Measurements from ENCODE around the gene TTC31. TPM values are rescaled to one million over a fixed set of nuclear protein-coding genes. Genes with fewer than 3 reads are reported as not detected.
A peak's percentile ranks its signal among the peaks of the same experiment; 100 is the strongest.

The TTC31 gene
- total RNA-seq, 3 donors from 2014 or later, result 21.6 to 32.0 (median 27.8) TPM

DNA sequence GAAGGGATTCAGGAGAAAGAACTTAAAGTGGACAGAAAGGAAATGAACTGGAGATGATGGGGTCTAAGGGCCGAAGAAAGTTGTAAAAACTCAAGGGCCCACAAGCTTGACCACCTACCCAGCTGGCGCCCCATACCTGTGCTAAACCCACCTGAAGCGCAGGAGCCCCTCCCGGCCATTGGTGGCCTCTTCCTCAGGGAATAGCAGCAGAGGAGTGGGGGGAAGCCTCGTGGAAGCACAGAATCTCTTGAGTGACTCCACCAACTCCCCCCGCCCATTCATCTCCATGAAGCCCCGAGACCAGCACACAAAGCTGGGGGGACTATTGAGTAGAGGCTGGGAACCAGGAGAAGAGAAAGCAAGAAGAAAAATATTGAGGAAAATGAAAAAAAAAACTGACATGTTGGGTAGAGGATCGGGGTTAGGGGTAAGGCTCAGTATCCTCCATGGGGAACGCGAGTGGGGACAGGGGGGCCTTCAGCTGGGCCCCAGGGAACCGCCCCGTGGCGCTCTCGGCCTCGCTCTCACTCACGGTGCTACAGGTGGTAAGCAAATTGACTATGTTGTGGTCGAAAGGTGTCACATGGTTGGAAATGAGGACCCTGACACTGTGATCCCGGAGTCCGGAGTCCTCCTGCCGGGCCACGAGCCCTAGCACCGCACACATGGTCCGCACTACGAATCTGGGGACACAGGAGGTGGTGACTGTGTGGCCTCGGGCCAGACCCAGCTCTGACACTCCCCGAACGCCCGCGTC, 45.9 kb downstream of the TTC31 start:
- H3K36me3 ChIP-seq, result no peaks in the 10 kb centered on the region
- H3K4me1 ChIP-seq, result peaks cover 0 to 18% of the 10 kb centered on the region in 2 donors
- no peaks in the 10 kb centered on the region for H3K9me3 ChIP-seq
- intact Hi-C loops (cut with DNase I; ENCODE audit: low total_unique reads), result no loop called here
- no peaks in the 10 kb centered on the region for H3K27me3 ChIP-seq
- DNase-seq (ENCODE audit: low spot score in 2 of 2), result no peak
- TF ChIP-seq, protein P1, sequence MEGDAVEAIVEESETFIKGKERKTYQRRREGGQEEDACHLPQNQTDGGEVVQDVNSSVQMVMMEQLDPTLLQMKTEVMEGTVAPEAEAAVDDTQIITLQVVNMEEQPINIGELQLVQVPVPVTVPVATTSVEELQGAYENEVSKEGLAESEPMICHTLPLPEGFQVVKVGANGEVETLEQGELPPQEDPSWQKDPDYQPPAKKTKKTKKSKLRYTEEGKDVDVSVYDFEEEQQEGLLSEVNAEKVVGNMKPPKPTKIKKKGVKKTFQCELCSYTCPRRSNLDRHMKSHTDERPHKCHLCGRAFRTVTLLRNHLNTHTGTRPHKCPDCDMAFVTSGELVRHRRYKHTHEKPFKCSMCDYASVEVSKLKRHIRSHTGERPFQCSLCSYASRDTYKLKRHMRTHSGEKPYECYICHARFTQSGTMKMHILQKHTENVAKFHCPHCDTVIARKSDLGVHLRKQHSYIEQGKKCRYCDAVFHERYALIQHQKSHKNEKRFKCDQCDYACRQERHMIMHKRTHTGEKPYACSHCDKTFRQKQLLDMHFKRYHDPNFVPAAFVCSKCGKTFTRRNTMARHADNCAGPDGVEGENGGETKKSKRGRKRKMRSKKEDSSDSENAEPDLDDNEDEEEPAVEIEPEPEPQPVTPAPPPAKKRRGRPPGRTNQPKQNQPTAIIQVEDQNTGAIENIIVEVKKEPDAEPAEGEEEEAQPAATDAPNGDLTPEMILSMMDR (IDR thresholded peaks at IDR 0.05), result no peak
- no peak for TF ChIP-seq POLR2A (IDR thresholded peaks at IDR 0.05)
- TF ChIP-seq POLR2AphosphoS5 (IDR thresholded peaks at IDR 0.05), result no peak
- peak overlapping the region; percentile 75 to 92 (median 77) for H3K4me3 ChIP-seq
- H3K27ac ChIP-seq, result peak overlapping the region; percentile 90 to 92

GRCh38 chr2:74529357-74530238, 46.7 kb downstream of the TTC31 start, which contains the start of the genes AUP1 and HTRA2:
AUP1 (minus strand) TSS chr2:74529706; CDS start chr2:74529629, 77 bp downstream.
HTRA2 (plus strand) TSS chr2:74529933; CDS start chr2:74530007, 74 bp downstream.
- H3K4me1 ChIP-seq, result peaks cover 0 to 18% of the 10 kb centered on the region in 2 donors
- peak within 1 kb of the TSS; percentile 90 to 92 for H3K27ac ChIP-seq
- DNase-seq (ENCODE audit: low spot score in 2 of 2), result peak; percentile 95 to 96
- peak within 1 kb of the TSS; percentile 75 to 92 (median 77) for H3K4me3 ChIP-seq
- no peaks in the 10 kb centered on the region for H3K9me3 ChIP-seq
- H3K27me3 ChIP-seq, result no peaks in the 10 kb centered on the region
- intact Hi-C loops (cut with DNase I; ENCODE audit: low total_unique reads), result no loop called here
- no peaks in the 10 kb centered on the region for H3K36me3 ChIP-seq
- TF ChIP-seq POLR2AphosphoS5 (IDR thresholded peaks at IDR 0.05), result peak; percentile 86 to 94 (median 88)
- TF ChIP-seq, protein P1 (IDR thresholded peaks at IDR 0.05), result no peak
- TF ChIP-seq POLR2A (IDR thresholded peaks at IDR 0.05), result peak; percentile 61

DNA sequence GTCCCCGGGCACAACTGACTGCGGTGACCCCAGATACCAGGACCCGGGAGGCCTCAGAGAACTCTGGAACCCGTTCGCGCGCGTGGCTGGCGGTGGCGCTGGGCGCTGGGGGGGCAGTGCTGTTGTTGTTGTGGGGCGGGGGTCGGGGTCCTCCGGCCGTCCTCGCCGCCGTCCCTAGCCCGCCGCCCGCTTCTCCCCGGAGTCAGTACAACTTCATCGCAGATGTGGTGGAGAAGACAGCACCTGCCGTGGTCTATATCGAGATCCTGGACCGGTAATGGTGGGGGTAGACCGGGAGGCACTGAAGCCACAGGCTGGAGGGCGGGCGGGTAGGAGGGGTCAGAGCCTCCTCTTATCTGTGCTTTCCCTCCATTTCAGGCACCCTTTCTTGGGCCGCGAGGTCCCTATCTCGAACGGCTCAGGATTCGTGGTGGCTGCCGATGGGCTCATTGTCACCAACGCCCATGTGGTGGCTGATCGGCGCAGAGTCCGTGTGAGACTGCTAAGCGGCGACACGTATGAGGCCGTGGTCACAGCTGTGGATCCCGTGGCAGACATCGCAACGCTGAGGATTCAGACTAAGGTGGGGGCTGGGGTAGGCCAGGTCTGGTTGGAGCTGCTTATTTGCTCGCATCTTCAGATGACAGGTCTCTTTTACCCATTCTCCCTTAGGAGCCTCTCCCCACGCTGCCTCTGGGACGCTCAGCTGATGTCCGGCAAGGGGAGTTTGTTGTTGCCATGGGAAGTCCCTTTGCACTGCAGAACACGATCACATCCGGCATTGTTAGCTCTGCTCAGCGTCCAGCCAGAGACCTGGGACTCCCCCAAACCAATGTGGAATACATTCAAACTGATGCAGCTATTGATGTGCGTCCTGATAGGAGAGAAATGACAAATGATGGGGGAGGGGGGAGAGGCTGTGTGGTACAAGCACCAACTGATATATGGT, 47.6 kb downstream of the TTC31 start:
- Histone ChIP-seq H3K4me3 (peak overlapping the region; percentile 75 to 92 (median 77)), H3K36me3 (no peaks in the 10 kb centered on the region), H3K27me3 (no peaks in the 10 kb centered on the region), H3K9me3 (no peaks in the 10 kb centered on the region), H3K27ac (peak overlapping the region; percentile 90 to 92), H3K4me1 (peaks cover 0 to 18% of the 10 kb centered on the region in 2 donors)
- intact Hi-C loops (cut with DNase I; ENCODE audit: low total_unique reads), result no loop called here
- TF ChIP-seq POLR2A (IDR thresholded peaks at IDR 0.05) (no peak), POLR2AphosphoS5 (IDR thresholded peaks at IDR 0.05) (no peak)
- TF ChIP-seq, protein P1 (IDR thresholded peaks at IDR 0.05), result no peak
- DNase-seq (ENCODE audit: low spot score in 2 of 2), result no peak

GRCh38 chr2:74531666-74532065, 48.8 kb downstream of the TTC31 start:
- no peak for TF ChIP-seq POLR2A (IDR thresholded peaks at IDR 0.05)
- no peak for TF ChIP-seq POLR2AphosphoS5 (IDR thresholded peaks at IDR 0.05)
- TF ChIP-seq, protein P1 (IDR thresholded peaks at IDR 0.05), result no peak
- Histone ChIP-seq H3K36me3 (no peaks in the 10 kb centered on the region), H3K27me3 (no peaks in the 10 kb centered on the region), H3K4me3 (no peak overlapping the region), H3K9me3 (no peaks in the 10 kb centered on the region), H3K27ac (no peak overlapping the region), H3K4me1 (peaks cover 0 to 18% of the 10 kb centered on the region in 2 donors)
- intact Hi-C loops (cut with DNase I; ENCODE audit: low total_unique reads), result no loop called here
- no peak for DNase-seq (ENCODE audit: low spot score in 2 of 2)
